Measurements from ENCODE around the gene MPP3.
"Not testable (repeated sequence)": the region's sequence is repeated elsewhere in the genome, so short reads cannot be mapped to it uniquely, and the experiment has no call there.

MPP3 gene, protein sequence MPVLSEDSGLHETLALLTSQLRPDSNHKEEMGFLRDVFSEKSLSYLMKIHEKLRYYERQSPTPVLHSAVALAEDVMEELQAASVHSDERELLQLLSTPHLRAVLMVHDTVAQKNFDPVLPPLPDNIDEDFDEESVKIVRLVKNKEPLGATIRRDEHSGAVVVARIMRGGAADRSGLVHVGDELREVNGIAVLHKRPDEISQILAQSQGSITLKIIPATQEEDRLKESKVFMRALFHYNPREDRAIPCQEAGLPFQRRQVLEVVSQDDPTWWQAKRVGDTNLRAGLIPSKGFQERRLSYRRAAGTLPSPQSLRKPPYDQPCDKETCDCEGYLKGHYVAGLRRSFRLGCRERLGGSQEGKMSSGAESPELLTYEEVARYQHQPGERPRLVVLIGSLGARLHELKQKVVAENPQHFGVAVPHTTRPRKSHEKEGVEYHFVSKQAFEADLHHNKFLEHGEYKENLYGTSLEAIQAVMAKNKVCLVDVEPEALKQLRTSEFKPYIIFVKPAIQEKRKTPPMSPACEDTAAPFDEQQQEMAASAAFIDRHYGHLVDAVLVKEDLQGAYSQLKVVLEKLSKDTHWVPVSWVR

DNA sequence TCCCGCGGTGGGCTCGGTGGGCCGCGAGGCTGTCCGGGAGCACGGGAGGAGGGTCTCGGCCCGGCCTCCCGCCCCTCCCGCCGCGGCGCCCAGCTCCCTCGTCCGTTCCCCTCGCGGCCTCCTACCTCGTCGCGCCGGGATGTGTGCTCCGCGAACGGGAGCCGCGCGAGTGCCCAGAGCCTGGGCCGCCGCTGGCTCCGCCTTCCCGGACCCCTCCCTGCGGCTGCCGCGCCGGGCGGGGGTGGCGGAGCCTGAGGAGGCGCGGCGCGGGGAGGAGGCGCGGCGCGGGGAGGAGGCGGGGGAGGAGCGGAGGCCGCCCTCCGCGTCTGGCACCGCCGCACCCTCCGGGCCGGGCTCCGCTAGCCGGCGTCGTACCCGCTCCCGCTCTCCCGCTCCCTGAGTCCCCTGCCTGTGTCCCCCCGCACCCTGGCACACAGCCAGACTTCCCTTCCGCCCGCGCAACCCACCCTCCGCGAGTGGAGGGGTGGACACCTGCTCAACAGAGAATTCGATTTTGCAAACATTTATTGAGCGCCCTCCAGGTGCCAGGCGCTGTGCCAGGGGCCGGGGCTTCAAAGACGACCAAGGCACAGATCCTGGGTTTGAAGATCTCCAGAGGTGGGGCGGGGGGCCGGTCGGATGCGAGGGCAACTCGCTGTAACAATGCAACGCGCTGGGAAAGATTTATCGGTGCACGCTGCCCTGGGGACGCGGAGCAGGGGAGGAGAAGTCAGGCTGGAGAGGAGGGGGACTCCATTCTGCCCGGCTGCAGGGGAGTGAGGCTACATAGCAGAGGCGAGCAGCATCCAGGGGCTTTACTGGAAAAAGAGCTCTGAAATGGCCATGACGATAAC is at the start of gene MPP3:
MPP3 (minus strand) TSS at position 171 of the 854 bp plus-strand sequence. CDS start 1,240 bp downstream, outside the sequence.
- DNase-seq = no peak

DNA sequence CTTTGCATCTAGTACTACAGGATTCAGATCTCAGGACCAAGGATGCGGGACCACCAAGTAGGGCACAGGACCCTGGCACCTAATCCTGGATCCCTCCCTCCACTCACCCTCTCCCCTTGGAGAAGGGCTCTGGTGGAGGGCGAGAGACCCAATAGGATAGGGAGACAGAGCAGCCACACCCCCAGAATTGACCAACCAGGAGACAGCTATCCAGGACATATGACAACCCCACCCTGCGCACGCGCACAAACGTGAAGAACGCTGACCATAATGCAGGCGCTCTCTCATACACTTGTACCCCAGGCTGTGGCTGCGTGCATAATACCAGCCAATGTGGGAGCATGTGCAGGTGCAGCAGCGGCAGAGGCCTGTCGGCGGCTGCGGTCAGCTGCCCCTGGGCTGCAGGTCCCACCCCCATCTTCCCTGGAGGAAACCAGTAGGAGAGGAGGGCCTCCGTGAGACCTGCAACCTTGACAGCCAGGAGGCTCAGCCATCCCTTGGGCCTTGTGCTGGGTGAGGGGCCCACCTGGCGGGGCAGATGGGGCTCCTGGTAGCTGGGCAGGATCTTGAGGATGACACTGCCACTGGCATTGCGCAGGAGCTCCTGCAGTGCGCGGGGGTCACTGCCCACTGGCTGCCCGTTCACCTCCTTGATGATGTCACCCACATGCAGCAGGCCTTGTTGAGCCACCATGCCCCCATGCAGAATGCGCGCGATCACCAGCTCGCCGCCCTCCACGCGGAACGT is 49.0 kb upstream of the MPP3 start:
- DNase-seq = no peak

DNA sequence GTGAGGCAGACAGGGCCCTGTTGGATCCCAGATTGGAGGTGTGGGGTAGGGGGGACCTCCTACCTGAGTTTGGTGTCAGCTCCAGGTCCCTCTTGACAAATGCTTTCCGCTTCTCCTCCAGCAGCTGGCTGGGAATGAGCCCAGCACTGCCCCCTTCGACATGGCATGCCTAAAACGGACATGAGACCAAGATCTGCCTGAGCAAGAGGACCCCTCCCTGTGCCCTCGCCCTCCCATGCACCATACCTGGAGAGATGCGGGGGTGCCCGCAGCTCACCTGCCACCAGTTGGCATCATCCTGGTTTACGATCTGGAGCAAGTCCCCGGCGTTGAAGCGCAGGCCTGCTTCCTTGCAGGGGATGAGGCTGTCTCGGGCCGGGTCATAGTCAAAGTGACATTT is 48.2 kb upstream of the MPP3 start:
- no peak for DNase-seq

DNA sequence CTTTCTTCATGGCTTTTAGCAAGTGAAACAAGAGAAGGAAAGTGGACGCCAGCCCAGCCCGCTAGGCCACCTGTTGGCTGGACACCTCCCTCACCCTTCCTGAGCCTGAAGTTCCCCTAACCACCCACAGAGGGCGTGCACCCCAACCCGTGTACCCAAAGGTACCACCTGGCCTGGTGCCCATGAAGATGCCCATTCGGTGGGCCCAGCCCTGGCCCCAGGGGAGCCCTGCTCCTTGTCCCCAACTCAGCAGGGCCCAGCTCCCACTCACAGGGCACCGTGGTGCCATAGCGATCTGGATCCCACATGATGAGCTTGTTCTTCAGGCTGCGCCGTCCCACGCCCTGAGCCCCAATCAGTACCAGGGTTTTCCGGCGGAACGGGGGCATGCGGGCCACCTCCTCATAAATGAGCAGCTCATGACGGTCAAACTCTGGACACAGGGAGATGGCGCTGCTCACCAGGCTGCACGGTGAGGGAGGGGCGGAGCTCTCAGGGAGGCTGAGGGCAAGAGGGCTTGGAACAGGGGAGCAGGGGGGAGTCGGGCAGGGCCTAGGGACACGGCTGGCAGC is 47.6 kb upstream of the MPP3 start:
- DNase-seq = no peak

DNA sequence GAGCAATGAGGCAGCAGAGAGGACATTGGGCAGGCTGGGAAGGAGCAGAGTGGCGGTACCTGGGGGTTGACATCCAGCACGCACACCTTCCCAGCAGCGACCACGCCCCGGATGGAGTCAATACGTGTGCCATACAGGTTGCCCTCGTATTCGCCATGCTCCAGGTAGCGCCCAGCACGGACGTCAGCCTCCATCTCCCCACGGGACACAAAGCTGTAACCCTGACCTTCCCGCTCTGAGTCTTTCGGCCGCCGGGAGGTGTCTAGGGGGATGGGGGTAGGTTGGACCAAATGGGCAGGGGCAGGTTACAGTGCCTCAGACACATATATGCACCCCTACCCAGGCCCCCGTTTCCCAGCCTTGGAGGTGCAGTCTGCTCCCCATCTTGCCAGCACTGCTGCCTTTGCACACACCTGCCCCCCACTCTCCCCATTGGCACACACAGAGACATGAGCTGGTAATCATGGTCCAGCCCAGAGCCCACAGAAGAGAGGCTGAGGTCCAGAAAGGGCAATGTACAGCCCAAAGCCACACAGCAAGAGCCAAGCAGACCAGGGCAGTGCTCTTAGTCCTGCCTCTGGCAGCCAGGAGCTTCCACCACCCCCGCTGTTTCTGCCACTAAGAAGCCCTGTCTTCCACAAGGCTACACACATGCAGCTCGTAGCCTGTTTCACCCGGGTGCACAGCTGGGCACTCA is 46.9 kb upstream of the MPP3 start:
- no peak for DNase-seq

DNA sequence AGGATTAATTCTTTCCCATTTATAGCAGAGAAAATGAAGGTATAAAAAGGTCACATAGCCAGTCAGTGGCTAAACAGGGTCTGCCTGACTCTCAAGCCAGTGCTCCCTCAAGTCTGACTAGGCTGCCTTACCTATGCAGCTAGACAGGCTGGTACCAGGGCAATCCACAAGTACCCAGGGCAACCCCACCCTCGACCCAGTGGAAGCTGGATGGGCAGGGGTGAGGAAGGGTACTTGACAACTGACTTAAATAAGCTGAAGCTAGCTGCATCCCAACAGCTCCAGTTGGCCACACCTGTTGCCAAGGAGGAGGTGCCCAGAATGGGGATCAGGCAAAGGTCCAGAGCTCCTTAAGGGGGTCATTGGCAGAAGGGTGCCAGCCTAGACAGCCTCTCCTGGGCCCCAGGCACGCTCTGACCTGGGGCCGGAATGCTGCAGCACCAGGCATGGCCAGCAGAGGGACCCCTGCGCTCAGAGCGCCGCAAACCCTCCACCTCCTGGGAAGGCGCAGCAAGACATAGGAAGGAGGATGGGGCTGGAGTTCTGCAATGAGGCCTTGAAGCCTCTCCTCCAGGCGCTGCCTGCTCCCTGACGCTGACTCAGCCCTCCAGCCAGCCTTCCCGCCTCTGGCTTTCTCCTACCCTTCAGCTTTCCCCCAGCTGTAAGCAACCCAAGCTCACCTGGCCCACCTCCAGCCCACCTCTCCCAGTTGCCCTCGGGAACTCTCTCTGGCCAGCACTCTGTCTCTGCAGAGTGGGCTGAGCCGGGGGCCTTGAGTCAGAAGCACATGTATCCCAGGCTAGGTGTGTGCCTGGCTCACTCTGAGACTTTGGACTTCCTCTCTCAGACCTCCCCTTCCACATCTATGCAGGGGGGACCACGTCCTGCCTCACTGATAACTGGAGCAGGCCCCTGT is 45.6 kb upstream of the MPP3 start:
- no peak for DNase-seq

DNA sequence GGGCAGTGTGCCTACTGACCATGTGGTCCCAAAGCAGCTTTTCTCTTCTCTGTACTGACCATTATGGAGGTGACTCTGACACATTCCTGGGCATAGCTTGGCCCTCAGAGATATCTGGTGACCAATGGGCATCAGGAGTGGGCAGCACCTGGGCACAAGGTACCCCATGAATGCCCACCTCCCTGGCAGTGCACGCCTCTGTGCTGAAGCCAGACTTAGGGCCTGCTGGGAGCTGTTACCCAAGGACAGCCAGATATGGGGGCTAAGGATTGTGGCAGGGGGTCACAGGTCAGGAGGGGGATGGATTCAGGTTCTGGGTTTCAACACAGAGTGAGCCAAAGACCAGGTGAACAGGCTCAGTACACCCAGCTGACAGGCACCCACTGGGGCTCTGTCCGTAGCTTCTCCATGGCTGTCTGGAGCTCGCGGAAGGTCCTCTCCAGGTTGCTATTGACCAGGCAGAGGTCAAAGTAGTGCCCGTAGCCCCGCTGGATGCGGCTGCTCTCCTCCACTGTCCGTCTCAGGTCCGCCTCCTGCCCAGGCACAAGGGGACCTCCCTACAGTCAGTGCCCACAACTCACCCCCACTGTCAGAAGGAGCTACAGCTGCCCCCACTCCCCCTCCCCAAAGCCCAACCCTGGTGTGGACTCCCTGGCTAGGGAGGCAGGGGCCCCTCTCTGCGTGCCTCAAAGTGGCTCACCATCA is 44.7 kb upstream of the MPP3 start:
- no peak for DNase-seq

DNA sequence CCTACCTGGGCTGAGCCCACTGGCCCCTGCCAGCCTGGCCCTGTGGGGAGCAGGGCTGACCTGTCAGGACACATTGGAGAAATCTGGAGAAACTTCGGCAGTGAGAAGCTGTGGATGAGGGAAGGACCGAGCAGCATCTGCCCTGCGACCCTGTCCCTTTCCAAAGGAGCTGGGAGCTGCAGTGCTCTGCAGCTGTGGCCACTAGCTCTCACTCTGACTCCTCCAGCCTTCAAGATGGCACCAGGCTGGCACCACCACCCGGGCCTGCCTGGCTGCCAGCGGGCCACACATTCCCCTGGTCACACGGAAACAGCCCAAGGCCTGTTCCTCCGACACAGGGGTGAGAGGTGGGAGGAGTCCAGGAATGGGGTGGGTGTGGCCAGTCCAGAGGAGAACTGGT is 44.1 kb upstream of the MPP3 start:
- no peak for DNase-seq

DNA sequence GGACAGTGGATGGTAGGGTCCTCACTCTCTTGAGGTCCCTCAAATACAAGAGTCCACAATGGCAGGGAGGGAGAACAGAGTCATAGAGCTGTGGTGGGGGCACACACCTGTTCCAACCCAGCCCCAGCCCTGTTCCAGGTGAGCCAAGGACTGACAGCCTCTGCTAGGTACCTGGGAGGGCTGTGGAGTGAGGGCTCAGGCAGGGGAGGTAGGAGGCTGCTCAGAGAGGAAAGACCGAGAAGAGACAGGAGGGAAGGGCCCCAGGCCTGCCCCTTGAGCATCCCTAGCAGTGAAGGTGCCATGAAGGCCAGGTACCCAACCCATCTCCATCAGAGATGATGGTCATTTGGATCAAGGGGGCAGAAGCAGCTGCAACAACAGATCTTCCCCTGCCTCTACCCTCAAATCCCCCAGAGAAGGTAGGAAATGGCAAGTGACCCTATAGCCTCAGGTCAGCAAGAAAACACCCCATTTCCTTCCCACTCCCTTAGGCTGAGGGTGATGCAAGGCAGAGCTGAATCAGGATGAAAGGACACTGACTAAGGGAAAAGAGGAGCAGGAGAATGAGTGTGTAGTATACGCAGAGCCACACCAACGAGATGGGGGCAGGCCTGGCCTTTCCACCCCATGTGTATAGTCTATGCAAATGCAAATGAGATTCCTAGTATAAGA is 42.7 kb upstream of the MPP3 start:
- DNase-seq = no peak

DNA sequence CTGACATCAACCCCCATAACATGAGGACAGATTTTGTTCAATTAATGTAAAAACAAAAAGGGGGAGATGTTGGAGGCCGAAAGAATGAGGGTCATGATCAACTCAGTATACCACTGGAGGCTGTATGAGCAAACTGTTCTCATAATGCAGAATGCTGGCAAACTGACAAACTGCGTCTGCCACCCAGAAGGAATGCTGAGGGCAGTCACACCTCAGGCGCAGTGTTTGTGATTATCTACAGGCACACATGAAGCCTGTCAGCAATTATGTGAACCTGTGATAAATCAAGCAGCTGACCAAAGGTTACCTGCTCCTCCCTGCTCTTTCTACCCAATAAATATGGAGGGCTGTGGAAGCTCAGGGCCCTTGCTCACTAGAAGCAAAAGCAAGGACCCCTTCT is 41.3 kb upstream of the MPP3 start:
- no peak for DNase-seq

DNA sequence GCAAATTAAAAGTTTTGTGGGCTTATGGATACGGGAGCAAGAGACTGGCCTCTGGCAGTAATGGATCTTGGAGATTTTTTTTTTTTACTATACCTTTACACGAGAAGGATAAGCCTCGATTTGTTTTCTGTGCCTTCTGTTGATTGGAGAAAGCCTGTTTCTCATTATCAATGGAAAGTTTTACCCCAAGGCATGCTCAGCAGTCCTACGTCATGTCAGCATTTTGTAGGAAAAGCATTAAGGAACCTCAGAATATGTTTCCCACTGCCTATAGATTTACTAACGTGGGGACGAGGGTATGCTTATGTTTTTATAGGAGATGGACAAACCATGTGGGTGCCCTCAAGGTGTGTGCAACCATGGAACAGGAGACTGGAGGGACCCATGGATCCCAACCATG is 40.9 kb upstream of the MPP3 start:
- DNase-seq = no peak

DNA sequence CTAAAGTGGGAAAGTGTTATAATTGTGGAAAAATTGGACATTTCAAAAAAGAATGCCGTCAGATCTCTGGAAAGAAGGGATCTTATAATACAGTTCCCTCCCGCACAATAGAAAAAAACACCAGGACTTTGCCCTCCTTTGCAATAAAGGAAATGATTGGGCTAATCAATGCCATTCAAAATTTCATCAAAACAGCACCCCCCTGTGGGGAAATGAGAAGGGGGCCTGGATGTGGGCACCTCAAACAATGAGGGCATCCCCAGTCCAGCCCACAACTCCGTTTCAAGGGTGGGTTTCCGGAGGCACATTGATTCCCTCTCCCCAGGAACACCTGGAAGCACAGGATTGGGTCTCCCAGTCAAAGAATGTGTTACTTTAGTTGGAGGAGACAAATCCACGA is 40.1 kb upstream of the MPP3 start:
- DNase-seq = no peak

DNA sequence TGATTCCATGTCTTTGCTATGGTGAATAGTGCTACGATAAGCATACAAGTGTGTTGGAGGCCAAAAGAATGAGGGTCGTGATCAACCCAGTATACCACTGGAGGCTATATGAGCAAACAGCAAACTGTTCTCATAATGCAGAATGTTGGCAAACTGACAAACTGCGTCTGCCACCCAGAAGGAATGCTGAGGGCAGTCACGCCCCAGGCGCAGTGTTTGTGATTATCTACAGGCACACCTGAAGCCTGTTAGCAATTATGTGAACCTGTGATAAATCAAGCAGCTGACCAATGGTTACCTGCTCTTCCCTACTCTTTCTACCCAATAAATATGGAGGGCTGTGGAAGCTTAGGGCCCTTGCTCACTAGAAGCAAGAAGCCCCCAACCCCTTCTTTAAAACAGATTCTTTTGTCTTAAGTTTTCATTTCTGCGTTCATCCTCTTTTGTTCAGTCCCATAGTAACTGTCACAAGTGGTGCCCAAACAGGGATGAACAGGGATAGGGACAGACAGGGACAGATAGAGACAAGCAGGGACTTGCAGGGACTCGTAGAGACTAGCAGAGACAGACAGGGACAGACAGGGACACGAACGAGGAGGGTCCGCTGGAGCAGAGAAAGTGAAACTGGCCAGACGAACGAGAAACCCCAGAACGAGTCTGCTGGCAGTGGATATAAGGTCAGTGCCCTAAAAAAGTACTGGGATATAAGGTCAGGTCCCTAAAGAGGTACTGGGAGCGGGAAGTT is 39.2 kb upstream of the MPP3 start:
- no peak for DNase-seq

DNA sequence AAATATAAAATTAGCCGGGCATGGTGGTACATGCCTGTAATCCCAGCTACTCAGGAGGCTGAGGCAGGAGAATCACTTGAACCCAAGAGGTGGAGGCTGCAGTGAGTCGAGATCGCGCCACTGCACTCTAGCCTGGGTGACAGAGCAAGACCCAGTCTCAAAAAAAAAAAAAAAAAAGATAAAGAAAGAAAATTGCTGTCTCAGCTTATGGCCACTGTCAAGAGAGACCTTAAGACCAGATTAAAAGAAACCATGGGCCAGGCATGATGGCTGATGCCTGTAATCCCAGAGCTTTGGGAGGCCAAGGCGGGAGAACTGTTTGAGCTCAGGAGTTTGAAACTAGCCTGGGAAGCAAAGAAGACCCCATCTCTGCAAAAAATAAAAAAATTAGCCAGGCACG is 36.1 kb upstream of the MPP3 start:
- DNase-seq = not testable (repeated sequence)

DNA sequence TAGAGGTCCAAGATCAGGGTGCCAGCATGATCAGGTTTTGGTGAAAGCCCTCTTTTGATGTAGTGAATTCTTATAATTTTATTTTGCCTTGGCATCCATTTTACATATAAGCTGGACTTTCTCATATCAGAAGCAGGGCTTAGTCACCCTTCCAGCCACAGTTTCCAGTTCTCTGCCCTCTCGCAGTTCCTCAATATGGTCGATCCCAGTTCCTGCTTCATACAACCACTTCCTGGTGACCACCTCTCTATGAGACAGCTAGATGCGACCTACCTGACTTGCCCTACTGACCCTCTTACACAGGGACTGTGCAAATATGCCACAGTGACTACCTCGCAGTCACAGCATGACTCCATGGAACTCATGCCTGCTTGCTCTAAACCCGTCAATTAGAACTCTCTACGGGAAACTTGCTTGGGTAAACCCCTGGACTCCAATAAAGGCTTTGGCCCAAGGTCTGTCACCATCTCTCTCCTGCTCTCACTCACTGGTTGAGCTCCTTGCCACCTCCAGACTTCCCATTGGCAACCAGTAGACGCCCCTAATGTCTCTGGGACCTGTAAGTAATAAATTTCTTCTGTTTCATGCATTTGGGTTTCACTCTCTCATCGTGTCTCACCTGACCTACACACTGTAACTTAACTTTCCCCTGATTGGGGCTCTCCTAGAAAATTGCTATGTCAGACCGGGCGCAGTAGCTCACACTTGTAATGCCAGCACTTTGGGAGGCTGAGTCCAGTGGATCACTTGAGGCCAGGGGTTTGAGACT is 35.5 kb upstream of the MPP3 start:
- DNase-seq = no peak

DNA sequence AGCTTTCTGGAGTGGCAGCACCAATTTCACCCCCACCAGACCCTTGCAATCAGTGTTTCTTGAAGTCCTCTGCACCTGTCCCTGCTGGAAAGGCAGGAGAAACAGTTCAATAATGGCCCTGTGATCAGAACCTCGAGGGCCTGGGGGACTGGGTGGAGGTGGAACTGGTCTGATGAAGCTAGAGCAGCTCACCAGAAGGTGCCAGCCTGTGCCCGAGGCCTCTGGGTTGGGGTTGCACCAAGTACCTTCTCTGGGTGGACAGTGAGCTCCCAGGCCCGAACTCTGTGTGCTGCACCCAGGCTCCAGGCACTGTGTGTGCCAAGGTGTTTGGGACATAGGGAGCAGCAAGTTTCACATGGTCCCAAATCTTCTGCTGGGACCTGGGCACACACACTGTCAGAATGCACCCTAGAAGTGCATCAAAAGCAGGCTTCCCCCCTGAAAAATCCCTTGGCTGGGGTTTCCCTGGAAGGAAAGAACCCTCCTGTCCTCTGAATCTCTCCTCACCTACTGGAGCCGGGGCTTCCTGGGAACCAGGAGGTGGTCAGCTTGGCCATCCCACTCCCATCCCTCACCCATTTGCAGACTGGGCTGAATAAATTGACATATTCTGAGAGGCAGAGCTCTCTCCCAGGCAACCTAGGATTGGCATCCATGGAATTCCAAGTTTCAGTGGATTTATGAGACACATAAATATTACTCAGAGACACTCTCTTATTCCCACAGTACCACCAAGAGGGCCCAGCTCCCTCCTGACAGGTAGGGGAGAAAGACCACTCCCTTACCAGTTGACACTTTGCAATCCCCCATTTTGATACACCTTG is 31.4 kb upstream of the MPP3 start:
- DNase-seq = no peak

DNA sequence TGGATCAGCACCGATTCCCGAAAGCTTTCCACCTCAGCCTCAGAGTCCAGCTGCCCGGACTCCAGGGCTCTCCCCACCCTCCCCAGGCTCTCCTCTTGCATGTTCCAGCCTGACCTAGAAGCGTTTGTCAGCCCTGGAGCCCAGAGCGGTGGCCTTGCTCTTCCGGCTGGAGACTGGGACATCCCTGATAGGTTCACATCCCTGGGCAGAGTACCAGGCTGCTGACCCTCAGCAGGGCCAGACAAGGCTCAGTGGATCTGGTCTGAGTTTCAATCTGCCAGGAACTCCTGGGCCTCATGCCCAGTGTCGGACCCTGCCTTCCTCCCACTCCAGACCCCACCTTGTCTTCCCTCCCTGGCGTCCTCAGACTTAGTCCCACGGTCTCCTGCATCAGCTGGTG is 29.0 kb upstream of the MPP3 start:
- DNase-seq = no peak
